Lower lobe of right lung (tissue), 2 donors: ENCODE measurements around the gene SNAPC3. TPM values are rescaled to one million over a fixed set of nuclear protein-coding genes. Genes with fewer than 3 reads are reported as not detected.
"Not testable (repeated sequence)": the region's sequence is repeated elsewhere in the genome, so short reads cannot be mapped to it uniquely, and the experiment has no call there.

Experiments used
- ATAC-seq, 2 donors: fragments of 200-7000 bp; cut with Tn5 transposase; one replicate each; pipeline ENCODE4 v1.9.1; 2020 to 2022; ENCODE audit warnings: mild to moderate bottlenecking in 2 of 2, moderate library complexity in 2 of 2
- DNase-seq: peaks from one replicate; pipeline ENCODE4 v3.0.0-alpha.2; 2020
- H3K27ac ChIP-seq: fragments of 200-600 bp; one replicate; pipeline ENCODE4 v1.8.0; 2022
- H3K27me3 ChIP-seq: fragments of 200-600 bp; one replicate; pipeline ENCODE4 v1.8.0; 2022; ENCODE audit warnings: low read depth
- H3K36me3 ChIP-seq: fragments of 200-600 bp; one replicate; pipeline ENCODE4 v1.8.0; 2022; ENCODE audit warnings: mild to moderate bottlenecking
- H3K4me1 ChIP-seq: fragments of 200-600 bp; one replicate; pipeline ENCODE4 v1.8.0; 2022
- H3K4me3 ChIP-seq: fragments of 200-600 bp; one replicate; pipeline ENCODE4 v1.8.0; 2022; ENCODE audit warnings: mild to moderate bottlenecking
- H3K9me3 ChIP-seq: fragments of 200-600 bp; one replicate; pipeline ENCODE4 v1.8.0; 2022
- CTCF ChIP-seq: fragments of 200-600 bp; IDR thresholded peaks from one replicate; pipeline ENCODE4 v1.8.0; 2022; ENCODE audit warnings: antibody characterized with exemption, mild to moderate bottlenecking
- intact Hi-C: fragments of 100-400 bp; cut with DNase I; formaldehyde crosslinking; loops from one replicate; pipeline ENCODE4 v1.11.0; 2022
- total RNA-seq: library from RNA; stranded (reverse); fragmentation: NEBNext Ultra II Directional; extraction: Animal tissue kit (Norgen Biotek cat#: 25700); gene quantifications from one replicate; pipeline ENCODE4 v1.2.1, GENCODE V29; 2021
- donor health status: DM: no; HTN: yes; CAD: no; lungs with severe emphysema.

SNAPC3 gene
- total RNA-seq, 1 donor from 2014 or later: 30.7 TPM

GRCh38 chr9:15377625-15378540 is 44.8 kb upstream of the SNAPC3 start:
- intact Hi-C loops: no loop called here
- Histone ChIP-seq H3K36me3 (no peaks in the 10 kb centered on the region), H3K9me3 (no peaks in the 10 kb centered on the region), H3K4me3 (no peak overlapping the region), H3K4me1 (no peaks in the 10 kb centered on the region), H3K27ac (no peak overlapping the region), H3K27me3 (no peaks in the 10 kb centered on the region)
- TF ChIP-seq CTCF: no peak
- ATAC-seq: no peak
- no peak for DNase-seq

- ATAC-seq: not testable (repeated sequence)
Measured at GRCh38 chr9:15379317-15379716, 43.4 kb upstream of the SNAPC3 start.

GRCh38 chr9:15379888-15380287 is 42.8 kb upstream of the SNAPC3 start:
- H3K36me3 ChIP-seq, ATAC-seq, H3K4me3 ChIP-seq, H3K9me3 ChIP-seq, H3K4me1 ChIP-seq, DNase-seq, H3K27ac ChIP-seq, intact Hi-C loops, H3K27me3 ChIP-seq: not testable (repeated sequence)

More at GRCh38 chr9:15379317-15379716, 43.4 kb upstream of the SNAPC3 start:
- H3K4me1 ChIP-seq, intact Hi-C loops, DNase-seq, H3K27me3 ChIP-seq, H3K27ac ChIP-seq, H3K4me3 ChIP-seq, H3K9me3 ChIP-seq, H3K36me3 ChIP-seq: not testable (repeated sequence)

GRCh38 chr9:15381491-15381890 is 41.2 kb upstream of the SNAPC3 start:
- no peak for TF ChIP-seq CTCF

GRCh38 chr9:15386465-15386864 is 36.2 kb upstream of the SNAPC3 start:
- Histone ChIP-seq H3K4me1 (no peaks in the 10 kb centered on the region), H3K9me3 (no peaks in the 10 kb centered on the region), H3K36me3 (no peaks in the 10 kb centered on the region), H3K27me3 (no peaks in the 10 kb centered on the region), H3K4me3 (no peak overlapping the region), H3K27ac (no peak overlapping the region)
- DNase-seq: no peak
- intact Hi-C loops: no loop called here
- ATAC-seq: no peak
- no peak for TF ChIP-seq CTCF

More at GRCh38 chr9:15381491-15381890, 41.2 kb upstream of the SNAPC3 start:
- no peaks in the 10 kb centered on the region for H3K9me3 ChIP-seq
- DNase-seq (no peak), ATAC-seq (no peak)
- intact Hi-C loops: no loop called here
- no peak overlapping the region for H3K4me3 ChIP-seq
- no peak overlapping the region for H3K27ac ChIP-seq
- H3K36me3 ChIP-seq: no peaks in the 10 kb centered on the region
- no peaks in the 10 kb centered on the region for H3K27me3 ChIP-seq
- no peaks in the 10 kb centered on the region for H3K4me1 ChIP-seq

- ATAC-seq (no peak), DNase-seq (no peak)
- H3K4me3 ChIP-seq: no peak overlapping the region
- TF ChIP-seq CTCF: no peak
- H3K27me3 ChIP-seq: no peaks in the 10 kb centered on the region
- H3K27ac ChIP-seq: no peak overlapping the region
- intact Hi-C loops: no loop called here
- no peaks in the 10 kb centered on the region for H3K9me3 ChIP-seq
- H3K4me1 ChIP-seq: no peaks in the 10 kb centered on the region
- no peaks in the 10 kb centered on the region for H3K36me3 ChIP-seq
Measured at GRCh38 chr9:15389173-15389572, 33.5 kb upstream of the SNAPC3 start.
